SK-N-SH treated with all-trans-retinoic acid at 6 μM for 48 hours (cell line): ENCODE results near the gene DNAJA2.
"Not testable (repeated sequence)": the region's sequence is repeated elsewhere in the genome, so short reads cannot be mapped to it uniquely, and the experiment has no call there.

ENCODE experiments used
- ATAC-seq: fragments of 200-7000 bp; cut with Tn5 transposase; 3 replicates; pipeline ENCODE4 v1.9.1; 2020; ENCODE audit warnings: mild to moderate bottlenecking, moderate library complexity
- ARNTL ChIP-seq: fragments of 450-650 bp; formaldehyde crosslinking; IDR thresholded peaks from 2 replicates; pipeline ENCODE4 v1.5.0; 2020; ENCODE audit warnings: low read depth, mild to moderate bottlenecking, moderate library complexity, borderline replicate concordance
- BACH2 ChIP-seq: fragments of 250-450 bp; sonication (Bioruptor Pico); IDR thresholded peaks from 2 replicates; pipeline ENCODE4 v1.9.0; 2021; ENCODE audit warnings: mild to moderate bottlenecking, borderline replicate concordance
- CSDC2 ChIP-seq: fragments of 250-450 bp; sonication (Bioruptor Pico); IDR thresholded peaks from 2 replicates; pipeline ENCODE4 v1.5.0; 2020; ENCODE audit warnings: mild to moderate bottlenecking, moderate library complexity
- ESRRG ChIP-seq: fragments of 250-450 bp; sonication (Bioruptor Pico); IDR thresholded peaks from 2 replicates; pipeline ENCODE4 v1.6.1; 2021; ENCODE audit warnings: mild to moderate bottlenecking
- GLIS3 ChIP-seq: fragments of 250-450 bp; sonication (Bioruptor Pico); IDR thresholded peaks from 2 replicates; pipeline ENCODE4 v1.5.0; 2020; ENCODE audit warnings: mild to moderate bottlenecking, moderate library complexity
- ISL1 ChIP-seq: fragments of 250-450 bp; sonication (Bioruptor Pico); IDR thresholded peaks from 2 replicates; pipeline ENCODE4 v2.1.2; 2022; ENCODE audit warnings: mild to moderate bottlenecking, moderate library complexity
- OSR1 ChIP-seq: fragments of 250-450 bp; sonication (Bioruptor Pico); IDR thresholded peaks from 2 replicates; pipeline ENCODE4 v1.8.0; 2022; ENCODE audit warnings: moderate library complexity, mild to moderate bottlenecking, inconsistent platforms
- PPARA ChIP-seq: fragments of 250-450 bp; sonication (Bioruptor Pico); IDR thresholded peaks from 2 replicates; pipeline ENCODE4 v1.5.0; 2020; ENCODE audit warnings: mild to moderate bottlenecking, borderline replicate concordance
- RARB ChIP-seq: fragments of 250-450 bp; sonication (Bioruptor Pico); IDR thresholded peaks from 2 replicates; pipeline ENCODE4 v1.8.0; 2021; ENCODE audit warnings: mild to moderate bottlenecking, moderate library complexity
- SNAI2 ChIP-seq: fragments of 250-450 bp; sonication (Bioruptor Pico); IDR thresholded peaks from 2 replicates; pipeline ENCODE4 v1.5.0; 2020; ENCODE audit warnings: mild to moderate bottlenecking, moderate library complexity
- TCF4 ChIP-seq: fragments of 250-450 bp; sonication (Bioruptor Pico); IDR thresholded peaks from 2 replicates; pipeline ENCODE4 v1.8.0; 2021; ENCODE audit warnings: mild to moderate bottlenecking, moderate library complexity, borderline replicate concordance
- TOX ChIP-seq: fragments of 250-450 bp; sonication (Bioruptor Pico); IDR thresholded peaks from 2 replicates; pipeline ENCODE4 v1.8.0; 2021; ENCODE audit warnings: mild to moderate bottlenecking, moderate library complexity, borderline replicate concordance
- ZC3H10 ChIP-seq: fragments of 250-450 bp; sonication (Bioruptor Pico); IDR thresholded peaks from 2 replicates; pipeline ENCODE4 v1.5.1; 2021; ENCODE audit warnings: mild to moderate bottlenecking, moderate library complexity
- ZFP3 ChIP-seq: fragments of 250-450 bp; sonication (Bioruptor Pico); IDR thresholded peaks from 2 replicates; pipeline ENCODE4 v1.5.0; 2020; ENCODE audit warnings: mild to moderate bottlenecking, moderate library complexity
- ZFP30 ChIP-seq: fragments of 450-650 bp; formaldehyde crosslinking; IDR thresholded peaks from 2 replicates; pipeline ENCODE4 v1.5.0; 2022; ENCODE audit warnings: mild to moderate bottlenecking, moderate library complexity
- ZNF565 ChIP-seq: fragments of 450-650 bp; formaldehyde crosslinking; conservative IDR thresholded peaks from 2 replicates; pipeline ENCODE4 v1.5.0; 2020; ENCODE audit warnings: low read depth, mild to moderate bottlenecking, moderate library complexity
- ZNF8 ChIP-seq: fragments of 450-650 bp; formaldehyde crosslinking; IDR thresholded peaks from 2 replicates; pipeline ENCODE4 v1.5.0; 2020; ENCODE audit warnings: mild to moderate bottlenecking, moderate library complexity
- TF ChIP-seq, protein P1 (sequence below): fragments of 250-450 bp; sonication (Bioruptor Pico); IDR thresholded peaks from 2 replicates; pipeline ENCODE4 v1.8.0; 2020; ENCODE audit warnings: mild to moderate bottlenecking, moderate library complexity, borderline replicate concordance
- TF ChIP-seq, protein P2 (sequence below): fragments of 250-450 bp; sonication (Bioruptor Pico); IDR thresholded peaks from 2 replicates; pipeline ENCODE4 v1.8.0; 2021; ENCODE audit warnings: low read depth, mild to moderate bottlenecking, moderate library complexity, borderline replicate concordance
- TF ChIP-seq, protein P3 (sequence below): fragments of 250-450 bp; sonication (Bioruptor Pico); IDR thresholded peaks from 2 replicates; pipeline ENCODE4 v1.5.1; 2021; ENCODE audit warnings: mild to moderate bottlenecking, moderate library complexity
- TF ChIP-seq, protein P4 (sequence below): fragments of 250-450 bp; sonication (Bioruptor Pico); IDR thresholded peaks from 2 replicates; pipeline ENCODE4 v1.5.0; 2020; ENCODE audit warnings: mild to moderate bottlenecking, moderate library complexity

Gene DNAJA2

DNA sequence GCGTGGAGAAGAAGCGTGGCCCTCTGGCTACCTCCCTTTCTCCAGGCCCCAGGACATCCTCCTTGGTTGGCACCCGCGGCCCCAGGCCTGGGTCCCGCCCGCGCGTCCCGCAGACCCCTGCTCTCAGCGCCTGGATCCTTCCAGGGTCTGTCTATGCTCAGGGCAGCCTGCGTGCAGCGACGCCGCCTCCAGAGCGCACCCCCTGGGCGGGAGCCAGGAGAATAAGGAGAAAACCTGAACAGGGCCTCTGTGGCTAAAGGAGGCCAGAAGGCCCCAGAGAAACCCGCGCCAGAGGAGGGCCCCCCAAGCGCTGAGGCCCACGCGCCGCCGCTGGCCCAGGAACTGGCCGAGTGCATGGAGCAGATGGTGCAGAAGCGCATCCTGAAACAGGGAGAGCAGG is 40.4 kb upstream of the DNAJA2 start:
- no peak for ATAC-seq
- TF ChIP-seq ZFP30 (CRISPR knock-in tag), result no peak
- TF ChIP-seq RARB (CRISPR knock-in tag), result no peak
- no peak for TF ChIP-seq GLIS3

DNA sequence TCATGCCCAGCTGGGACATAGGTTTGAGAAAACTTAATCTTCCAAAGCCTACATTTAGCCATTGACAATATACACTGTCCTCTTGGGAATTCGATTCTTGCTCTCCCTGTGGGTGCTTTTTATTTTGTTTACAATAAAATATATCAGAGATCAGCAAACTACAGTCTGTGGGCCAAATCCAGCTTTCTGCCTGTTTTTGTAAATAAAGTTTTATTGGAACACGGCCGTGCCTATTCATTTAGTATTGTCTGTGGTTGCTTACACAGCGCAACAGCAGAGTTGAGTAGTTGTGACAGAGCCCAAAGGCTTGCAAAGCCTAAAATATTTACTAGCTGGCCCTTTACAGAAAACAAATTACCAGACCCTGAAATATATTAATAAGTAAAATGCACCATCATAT is 39.7 kb upstream of the DNAJA2 start:
- no peak for ATAC-seq
- no peak for TF ChIP-seq TCF4 (CRISPR knock-in tag)
- TF ChIP-seq, protein P1, sequence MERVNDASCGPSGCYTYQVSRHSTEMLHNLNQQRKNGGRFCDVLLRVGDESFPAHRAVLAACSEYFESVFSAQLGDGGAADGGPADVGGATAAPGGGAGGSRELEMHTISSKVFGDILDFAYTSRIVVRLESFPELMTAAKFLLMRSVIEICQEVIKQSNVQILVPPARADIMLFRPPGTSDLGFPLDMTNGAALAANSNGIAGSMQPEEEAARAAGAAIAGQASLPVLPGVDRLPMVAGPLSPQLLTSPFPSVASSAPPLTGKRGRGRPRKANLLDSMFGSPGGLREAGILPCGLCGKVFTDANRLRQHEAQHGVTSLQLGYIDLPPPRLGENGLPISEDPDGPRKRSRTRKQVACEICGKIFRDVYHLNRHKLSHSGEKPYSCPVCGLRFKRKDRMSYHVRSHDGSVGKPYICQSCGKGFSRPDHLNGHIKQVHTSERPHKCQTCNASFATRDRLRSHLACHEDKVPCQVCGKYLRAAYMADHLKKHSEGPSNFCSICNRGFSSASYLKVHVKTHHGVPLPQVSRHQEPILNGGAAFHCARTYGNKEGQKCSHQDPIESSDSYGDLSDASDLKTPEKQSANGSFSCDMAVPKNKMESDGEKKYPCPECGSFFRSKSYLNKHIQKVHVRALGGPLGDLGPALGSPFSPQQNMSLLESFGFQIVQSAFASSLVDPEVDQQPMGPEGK (CRISPR knock-in tag), result no peak
- TF ChIP-seq TOX (CRISPR knock-in tag), result no peak
- no peak for TF ChIP-seq ESRRG (CRISPR knock-in tag)
- no peak for TF ChIP-seq ZC3H10 (CRISPR knock-in tag)
- no peak for TF ChIP-seq SNAI2
- TF ChIP-seq GLIS3, result no peak

DNA sequence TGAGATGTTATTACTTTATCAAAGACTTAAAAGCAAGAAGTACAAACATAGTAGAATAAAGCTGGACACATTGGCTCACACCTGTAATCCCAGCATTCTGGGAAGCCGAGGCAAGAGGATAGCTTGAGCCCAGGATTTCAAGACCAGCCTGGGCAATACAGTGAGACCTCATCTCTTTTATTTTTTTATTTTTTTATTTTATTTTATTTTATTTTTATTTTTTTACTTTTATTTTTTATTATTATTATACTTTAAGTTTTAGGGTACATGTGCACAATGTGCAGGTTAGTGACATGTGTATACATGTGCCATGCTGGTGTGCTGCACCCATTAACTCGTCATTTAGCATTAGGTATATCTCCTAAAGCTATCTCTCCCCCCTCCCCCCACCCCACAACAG is 37.3 kb upstream of the DNAJA2 start:
- not testable (repeated sequence) for ATAC-seq

DNA sequence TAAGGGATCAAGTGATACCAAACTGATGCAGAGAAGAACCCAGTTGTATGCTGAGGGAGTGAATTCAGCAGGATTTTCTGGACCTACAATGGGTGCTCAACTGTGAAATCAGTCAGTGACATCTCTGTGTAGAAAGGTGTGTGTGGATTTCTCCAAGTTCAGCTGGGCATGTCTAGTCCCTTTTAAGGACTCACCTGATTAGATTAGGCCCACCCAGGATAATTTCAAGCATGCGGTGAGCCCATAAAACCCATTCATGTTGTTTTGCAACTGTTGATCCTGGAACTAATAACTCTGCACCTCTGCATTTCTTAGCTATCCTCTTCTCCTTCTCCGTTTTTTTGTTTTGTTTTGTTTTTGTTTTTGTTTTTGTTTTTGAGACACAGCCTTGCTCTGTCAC is 35.1 kb upstream of the DNAJA2 start:
- TF ChIP-seq SNAI2 (no peak), ZNF565 (CRISPR knock-in tag) (no peak), PPARA (no peak), ZFP3 (no peak)
- ATAC-seq, result peak; percentile 28; the same call in 2 of the 3 replicates

DNA sequence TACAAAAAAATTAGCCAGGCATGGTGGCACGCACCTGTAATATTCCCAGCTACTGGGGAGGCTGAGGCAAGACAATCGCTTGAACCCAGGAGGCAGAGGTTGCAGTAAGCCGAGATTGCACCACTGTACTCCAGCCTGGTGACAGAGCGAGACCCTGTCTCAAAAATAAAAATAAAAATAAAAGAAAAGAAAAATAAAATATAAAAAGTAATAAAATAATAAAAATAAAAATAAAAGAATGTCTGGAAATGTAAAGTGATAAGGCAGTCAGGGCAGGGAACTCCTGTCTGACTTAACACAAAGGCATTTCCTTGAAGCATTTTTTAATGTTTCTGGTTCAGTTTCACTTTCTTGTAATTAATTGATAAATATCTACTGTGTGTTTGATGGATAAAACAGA is 34.7 kb upstream of the DNAJA2 start:
- ATAC-seq, result peak; percentile 48

DNA sequence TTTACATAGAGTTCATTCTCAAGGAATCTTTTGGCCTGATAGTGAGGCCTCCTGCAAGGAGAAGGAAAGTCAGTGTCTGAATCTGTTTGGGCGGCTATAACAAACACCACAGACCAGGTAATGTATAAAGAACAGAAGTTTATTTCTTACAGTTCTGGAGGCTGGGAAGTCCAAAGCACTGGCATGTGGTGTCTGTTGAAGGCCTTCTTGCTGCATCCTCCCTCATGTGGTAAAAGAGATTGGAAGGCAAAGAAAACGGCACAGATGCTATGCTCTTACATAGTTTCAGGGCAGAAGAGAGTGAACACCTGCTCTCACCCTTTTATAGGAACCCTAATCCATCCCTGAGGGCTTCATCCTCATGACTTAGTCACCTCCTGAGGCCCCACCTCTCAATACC is 31.2 kb upstream of the DNAJA2 start:
- ATAC-seq, result no peak
- no peak for TF ChIP-seq ESRRG (CRISPR knock-in tag)
- TF ChIP-seq GLIS3, result no peak
- TF ChIP-seq TOX (CRISPR knock-in tag), result no peak
- no peak for TF ChIP-seq CSDC2
- TF ChIP-seq, protein P2, sequence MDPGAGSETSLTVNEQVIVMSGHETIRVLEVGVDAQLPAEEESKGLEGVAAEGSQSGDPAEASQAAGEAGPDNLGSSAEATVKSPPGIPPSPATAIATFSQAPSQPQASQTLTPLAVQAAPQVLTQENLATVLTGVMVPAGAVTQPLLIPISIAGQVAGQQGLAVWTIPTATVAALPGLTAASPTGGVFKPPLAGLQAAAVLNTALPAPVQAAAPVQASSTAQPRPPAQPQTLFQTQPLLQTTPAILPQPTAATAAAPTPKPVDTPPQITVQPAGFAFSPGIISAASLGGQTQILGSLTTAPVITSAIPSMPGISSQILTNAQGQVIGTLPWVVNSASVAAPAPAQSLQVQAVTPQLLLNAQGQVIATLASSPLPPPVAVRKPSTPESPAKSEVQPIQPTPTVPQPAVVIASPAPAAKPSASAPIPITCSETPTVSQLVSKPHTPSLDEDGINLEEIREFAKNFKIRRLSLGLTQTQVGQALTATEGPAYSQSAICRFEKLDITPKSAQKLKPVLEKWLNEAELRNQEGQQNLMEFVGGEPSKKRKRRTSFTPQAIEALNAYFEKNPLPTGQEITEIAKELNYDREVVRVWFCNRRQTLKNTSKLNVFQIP (CRISPR knock-in tag), result no peak

More for the DNA sequence above, 34.7 kb upstream of the DNAJA2 start:
- no peak for TF ChIP-seq OSR1
- TF ChIP-seq PPARA, result no peak
- no peak for TF ChIP-seq ISL1 (CRISPR knock-in tag)
- TF ChIP-seq, protein P2 (CRISPR knock-in tag), result no peak
- TF ChIP-seq ZNF565 (CRISPR knock-in tag), result no peak
- TF ChIP-seq, all 23 proteins: peak for 0

DNA sequence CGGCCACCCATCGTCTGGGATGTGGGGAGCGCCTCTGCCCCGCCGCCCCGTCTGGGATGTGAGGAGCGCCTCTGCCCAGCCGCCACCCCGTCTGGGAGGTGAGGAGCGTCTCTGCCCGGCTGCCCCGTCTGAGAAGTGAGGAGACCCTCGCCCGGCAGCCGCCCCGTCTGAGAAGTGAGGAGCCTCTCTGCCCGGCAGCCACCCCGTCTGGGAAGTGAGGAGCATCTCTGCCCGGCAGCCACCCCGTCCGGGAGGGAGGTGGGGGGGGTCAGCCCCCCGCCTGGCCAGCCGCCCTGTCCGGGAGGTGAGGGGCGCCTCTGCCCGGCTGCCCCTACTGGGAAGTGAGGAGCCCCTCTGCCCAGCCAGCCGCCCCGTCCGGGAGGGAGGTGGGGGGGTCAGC is 26.6 kb upstream of the DNAJA2 start:
- ATAC-seq, result not testable (repeated sequence)

DNA sequence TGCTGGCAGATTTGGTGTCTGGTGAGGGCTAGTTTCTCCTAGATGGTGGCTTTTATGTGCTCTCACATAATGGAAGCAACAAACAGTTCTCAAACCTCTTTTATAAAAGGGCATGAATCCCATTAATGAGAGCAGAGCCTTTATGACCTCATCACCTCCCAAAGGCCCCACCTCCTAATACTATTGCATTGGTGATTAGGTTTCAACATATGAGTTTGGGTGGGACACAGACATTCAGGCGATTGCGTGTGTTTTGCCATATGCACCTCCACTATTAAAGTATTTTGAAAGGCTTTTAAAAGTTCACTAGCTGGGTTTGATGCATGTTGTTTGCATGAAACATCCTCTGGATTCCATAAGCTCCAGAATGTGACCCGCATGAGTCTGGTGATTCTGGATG is 24.4 kb upstream of the DNAJA2 start:
- ATAC-seq, result no peak
- TF ChIP-seq SNAI2, result no peak
- TF ChIP-seq, protein P3, sequence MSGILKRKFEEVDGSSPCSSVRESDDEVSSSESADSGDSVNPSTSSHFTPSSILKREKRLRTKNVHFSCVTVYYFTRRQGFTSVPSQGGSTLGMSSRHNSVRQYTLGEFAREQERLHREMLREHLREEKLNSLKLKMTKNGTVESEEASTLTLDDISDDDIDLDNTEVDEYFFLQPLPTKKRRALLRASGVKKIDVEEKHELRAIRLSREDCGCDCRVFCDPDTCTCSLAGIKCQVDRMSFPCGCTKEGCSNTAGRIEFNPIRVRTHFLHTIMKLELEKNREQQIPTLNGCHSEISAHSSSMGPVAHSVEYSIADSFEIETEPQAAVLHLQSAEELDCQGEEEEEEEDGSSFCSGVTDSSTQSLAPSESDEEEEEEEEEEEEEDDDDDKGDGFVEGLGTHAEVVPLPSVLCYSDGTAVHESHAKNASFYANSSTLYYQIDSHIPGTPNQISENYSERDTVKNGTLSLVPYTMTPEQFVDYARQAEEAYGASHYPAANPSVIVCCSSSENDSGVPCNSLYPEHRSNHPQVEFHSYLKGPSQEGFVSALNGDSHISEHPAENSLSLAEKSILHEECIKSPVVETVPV (CRISPR knock-in tag), result no peak
- TF ChIP-seq BACH2, result no peak
- TF ChIP-seq, protein P4, sequence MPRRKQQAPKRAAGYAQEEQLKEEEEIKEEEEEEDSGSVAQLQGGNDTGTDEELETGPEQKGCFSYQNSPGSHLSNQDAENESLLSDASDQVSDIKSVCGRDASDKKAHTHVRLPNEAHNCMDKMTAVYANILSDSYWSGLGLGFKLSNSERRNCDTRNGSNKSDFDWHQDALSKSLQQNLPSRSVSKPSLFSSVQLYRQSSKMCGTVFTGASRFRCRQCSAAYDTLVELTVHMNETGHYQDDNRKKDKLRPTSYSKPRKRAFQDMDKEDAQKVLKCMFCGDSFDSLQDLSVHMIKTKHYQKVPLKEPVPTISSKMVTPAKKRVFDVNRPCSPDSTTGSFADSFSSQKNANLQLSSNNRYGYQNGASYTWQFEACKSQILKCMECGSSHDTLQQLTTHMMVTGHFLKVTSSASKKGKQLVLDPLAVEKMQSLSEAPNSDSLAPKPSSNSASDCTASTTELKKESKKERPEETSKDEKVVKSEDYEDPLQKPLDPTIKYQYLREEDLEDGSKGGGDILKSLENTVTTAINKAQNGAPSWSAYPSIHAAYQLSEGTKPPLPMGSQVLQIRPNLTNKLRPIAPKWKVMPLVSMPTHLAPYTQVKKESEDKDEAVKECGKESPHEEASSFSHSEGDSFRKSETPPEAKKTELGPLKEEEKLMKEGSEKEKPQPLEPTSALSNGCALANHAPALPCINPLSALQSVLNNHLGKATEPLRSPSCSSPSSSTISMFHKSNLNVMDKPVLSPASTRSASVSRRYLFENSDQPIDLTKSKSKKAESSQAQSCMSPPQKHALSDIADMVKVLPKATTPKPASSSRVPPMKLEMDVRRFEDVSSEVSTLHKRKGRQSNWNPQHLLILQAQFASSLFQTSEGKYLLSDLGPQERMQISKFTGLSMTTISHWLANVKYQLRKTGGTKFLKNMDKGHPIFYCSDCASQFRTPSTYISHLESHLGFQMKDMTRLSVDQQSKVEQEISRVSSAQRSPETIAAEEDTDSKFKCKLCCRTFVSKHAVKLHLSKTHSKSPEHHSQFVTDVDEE, result no peak
- no peak for TF ChIP-seq ARNTL (CRISPR knock-in tag)
- TF ChIP-seq CSDC2, result no peak
- no peak for TF ChIP-seq ZC3H10 (CRISPR knock-in tag)
- TF ChIP-seq TCF4 (CRISPR knock-in tag), result no peak
- TF ChIP-seq TOX (CRISPR knock-in tag), result no peak
- no peak for TF ChIP-seq ZNF8 (CRISPR knock-in tag)
- TF ChIP-seq ZNF565 (CRISPR knock-in tag), result no peak
- TF ChIP-seq ZFP3, result no peak
